PC-3 (cell line): ENCODE results near the gene ADGRF5. TPM values are rescaled to one million over a fixed set of nuclear protein-coding genes. Genes with fewer than 3 reads are reported as not detected.

Source experiments
- ATAC-seq: fragments of 200-7000 bp; cut with Tn5 transposase; 2 replicates; pipeline ENCODE4 v1.9.1; 2020; ENCODE audit warnings: mild to moderate bottlenecking, moderate library complexity
- BruUV-seq: library from RNA; stranded (reverse); fragments of 400-500 nt; replicated peaks from 2 replicates; lab custom pipeline; 2021; lab: Mats Ljungman, UMichigan
- CTCF ChIA-PET: fragments of 300-600 bp; sonication (Branson Sonifier 250); formaldehyde crosslinking; loops from one replicate; lab custom pipeline; 2022; ENCODE audit warnings: antibody characterized with exemption; lab: Charles Lee
- POLR2A ChIA-PET: fragments of 300-600 bp; sonication (Branson Sonifier 250); formaldehyde crosslinking; loops from one replicate; lab custom pipeline; 2022; ENCODE audit warnings: antibody characterized with exemption; ENCODE audit not compliant: unreplicated experiment; lab: Charles Lee
- DNase-seq: peaks from one replicate; pipeline ENCODE4 v3.0.0-alpha.2; 2015
- H2AFZ ChIP-seq: fragments of 300-600 bp; sonication (generic); 2 replicates; pipeline ENCODE4 v1.6.0; 2016; ENCODE audit warnings: antibody characterized with exemption, low read length
- H3F3A ChIP-seq: fragments of 300-600 bp; sonication (generic); one replicate; pipeline ENCODE4 v1.6.0; 2017; ENCODE audit warnings: antibody characterized with exemption, low read length, control low read depth, mild to moderate bottlenecking; ENCODE audit not compliant: unreplicated experiment
- H3K27ac ChIP-seq: fragments of 300-600 bp; sonication (generic); 2 replicates; pipeline ENCODE4 v1.5.1; 2016; ENCODE audit warnings: mild to moderate bottlenecking, low read length
- H3K27me3 ChIP-seq: fragments of 300-600 bp; sonication (generic); 2 replicates; pipeline ENCODE4 v1.6.1; 2016; ENCODE audit warnings: low read length, mixed read lengths
- H3K36me3 ChIP-seq: fragments of 300-600 bp; sonication (generic); 2 replicates; pipeline ENCODE4 v1.6.1; 2016; ENCODE audit warnings: low read depth, mixed run types, low read length, mixed read lengths
- H3K4me1 ChIP-seq: fragments of 300-600 bp; sonication (generic); 2 replicates; pipeline ENCODE4 v1.5.1; 2016; ENCODE audit warnings: low read length; ENCODE audit not compliant: insufficient read depth
- H3K4me2 ChIP-seq: fragments of 300-600 bp; sonication (generic); 2 replicates; pipeline ENCODE4 v1.6.0; 2016; ENCODE audit warnings: low read length
- H3K4me3 ChIP-seq: fragments of 300-600 bp; sonication (generic); 2 replicates; pipeline ENCODE4 v1.5.1; 2016; ENCODE audit warnings: mild to moderate bottlenecking, low read length, mixed read lengths
- H3K79me2 ChIP-seq: fragments of 300-600 bp; sonication (generic); 2 replicates; pipeline ENCODE4 v1.6.1; 2017; ENCODE audit warnings: low read length, mixed read lengths
- H3K9ac ChIP-seq: fragments of 300-600 bp; sonication (generic); 2 replicates; pipeline ENCODE4 v1.6.0; 2016; ENCODE audit warnings: mild to moderate bottlenecking, low read length
- H3K9me2 ChIP-seq: fragments of 300-600 bp; sonication (generic); replicated peaks from 2 replicates; pipeline ENCODE4 v1.6.1; 2016; ENCODE audit warnings: mixed run types, low read length, mixed read lengths
- H3K9me3 ChIP-seq: fragments of 300-600 bp; sonication (generic); 2 replicates; pipeline ENCODE4 v1.6.1; 2016; ENCODE audit warnings: low read length, mixed read lengths
- H4K20me1 ChIP-seq: fragments of 300-600 bp; sonication (generic); 2 replicates; pipeline ENCODE4 v1.6.1; 2016; ENCODE audit warnings: low read length, mixed read lengths
- EZH2 ChIP-seq: fragments of 300-600 bp; sonication (generic); IDR thresholded peaks from one replicate; pipeline ENCODE4 v1.6.1; 2017; ENCODE audit warnings: antibody characterized with exemption, mild to moderate bottlenecking, low read length; ENCODE audit not compliant: unreplicated experiment
- EZH2phosphoT487 ChIP-seq: fragments of 300-600 bp; sonication (generic); IDR thresholded peaks from 2 replicates; pipeline ENCODE4 v1.6.1; 2018; ENCODE audit warnings: mild to moderate bottlenecking, antibody characterized with exemption, low read length, borderline replicate concordance
- intact Hi-C: fragments of 100-400 bp; cut with micrococcal nuclease; formaldehyde crosslinking; loops from 2 replicates; pipeline ENCODE4 v1.9.0; 2023
- total RNA-seq: library from RNA; depleted of rRNA; stranded (reverse); fragments of >200 nt; gene quantifications from 2 replicates; pipeline ENCODE4 v1.2.3, GENCODE V29; 2014
- TF ChIP-seq, protein P1 (sequence below): fragments of 300-600 bp; sonication (generic); conservative IDR thresholded peaks from 2 replicates; pipeline ENCODE4 v1.5.1; 2017; ENCODE audit warnings: antibody characterized with exemption, low read depth, mild to moderate bottlenecking, low read length

Gene ADGRF5
- total RNA-seq, 1 experiment from 2014 or later = 1.6 TPM

DNA sequence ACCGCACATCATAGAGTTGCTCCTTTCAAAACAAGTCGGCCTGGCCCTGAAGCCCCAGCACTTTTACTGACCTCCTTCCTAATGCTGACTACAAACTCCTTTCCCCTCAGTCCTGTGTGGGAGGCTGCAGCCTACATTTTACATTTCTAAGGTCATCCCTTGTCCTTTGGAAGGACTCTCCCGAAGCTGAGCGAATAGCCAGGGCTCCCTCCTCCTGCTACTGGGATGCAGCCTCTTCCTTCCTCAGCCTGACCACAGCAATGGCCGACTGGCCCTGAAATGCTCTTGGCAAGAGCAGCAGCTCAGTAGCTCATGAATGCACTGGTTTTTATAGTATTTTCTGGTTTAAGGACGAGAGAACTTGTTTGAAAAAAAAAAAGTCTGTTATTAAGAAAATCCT, 679 bp downstream of the ADGRF5 start:
- ChIA-PET POLR2A (no interaction called here), CTCF (no interaction called here)
- ATAC-seq = no peak
- Histone ChIP-seq H2AFZ (no peak overlapping the region), H3F3A (peaks cover under 1% of the 10 kb centered on the region), H3K4me2 (no peak overlapping the region), H4K20me1 (no peaks in the 10 kb centered on the region), H3K4me1 (peaks cover 20% of the 10 kb centered on the region), H3K27ac (no peak overlapping the region), H3K9ac (no peak overlapping the region), H3K9me3 (no peaks in the 10 kb centered on the region), H3K79me2 (no peaks in the 10 kb centered on the region), H3K4me3 (no peak overlapping the region), H3K27me3 (no peaks in the 10 kb centered on the region), H3K36me3 (no peaks in the 10 kb centered on the region), H3K9me2 (no peaks in the 10 kb centered on the region)
- TF ChIP-seq EZH2phosphoT487 (no peak), EZH2 (no peak)
- TF ChIP-seq, protein P1, sequence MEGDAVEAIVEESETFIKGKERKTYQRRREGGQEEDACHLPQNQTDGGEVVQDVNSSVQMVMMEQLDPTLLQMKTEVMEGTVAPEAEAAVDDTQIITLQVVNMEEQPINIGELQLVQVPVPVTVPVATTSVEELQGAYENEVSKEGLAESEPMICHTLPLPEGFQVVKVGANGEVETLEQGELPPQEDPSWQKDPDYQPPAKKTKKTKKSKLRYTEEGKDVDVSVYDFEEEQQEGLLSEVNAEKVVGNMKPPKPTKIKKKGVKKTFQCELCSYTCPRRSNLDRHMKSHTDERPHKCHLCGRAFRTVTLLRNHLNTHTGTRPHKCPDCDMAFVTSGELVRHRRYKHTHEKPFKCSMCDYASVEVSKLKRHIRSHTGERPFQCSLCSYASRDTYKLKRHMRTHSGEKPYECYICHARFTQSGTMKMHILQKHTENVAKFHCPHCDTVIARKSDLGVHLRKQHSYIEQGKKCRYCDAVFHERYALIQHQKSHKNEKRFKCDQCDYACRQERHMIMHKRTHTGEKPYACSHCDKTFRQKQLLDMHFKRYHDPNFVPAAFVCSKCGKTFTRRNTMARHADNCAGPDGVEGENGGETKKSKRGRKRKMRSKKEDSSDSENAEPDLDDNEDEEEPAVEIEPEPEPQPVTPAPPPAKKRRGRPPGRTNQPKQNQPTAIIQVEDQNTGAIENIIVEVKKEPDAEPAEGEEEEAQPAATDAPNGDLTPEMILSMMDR = no peak
- BruUV-seq = no TSS peak
- intact Hi-C loops = no loop called here
- DNase-seq = no peak

DNA sequence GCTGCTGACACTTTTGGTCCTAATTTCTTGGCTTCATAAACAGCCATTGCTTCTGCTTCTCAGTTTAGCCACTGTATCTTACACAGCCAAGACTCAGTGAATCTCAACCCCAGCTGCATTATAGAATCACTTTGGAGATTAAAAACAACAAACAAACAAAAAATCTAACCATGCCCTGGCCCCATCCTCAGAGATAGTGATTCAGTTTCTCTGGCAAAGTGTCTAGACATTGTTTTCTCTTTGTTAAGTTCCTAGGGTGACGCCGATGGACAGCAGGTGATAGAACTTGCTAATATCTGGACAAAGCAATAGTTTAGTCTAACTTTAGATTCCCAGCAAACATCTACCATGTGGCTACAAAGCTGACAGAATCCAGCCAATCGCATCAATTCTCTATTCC, 2.9 kb downstream of the ADGRF5 start:
- ATAC-seq = no peak
- BruUV-seq = no TSS peak
- H3K27me3 ChIP-seq = no peaks in the 10 kb centered on the region
- intact Hi-C loops = no loop called here
- H3F3A ChIP-seq = no peaks in the 10 kb centered on the region
- no peak overlapping the region for H3K9ac ChIP-seq
- H3K4me1 ChIP-seq = peaks cover 13% of the 10 kb centered on the region
- H2AFZ ChIP-seq = no peak overlapping the region
- H3K27ac ChIP-seq = no peak overlapping the region
- no peaks in the 10 kb centered on the region for H3K36me3 ChIP-seq
- H4K20me1 ChIP-seq = no peaks in the 10 kb centered on the region
- DNase-seq = no peak
- no peaks in the 10 kb centered on the region for H3K9me2 ChIP-seq
- TF ChIP-seq EZH2phosphoT487 = no peak
- TF ChIP-seq EZH2 = no peak
- TF ChIP-seq, protein P1 = no peak
- ChIA-PET CTCF (no interaction called here), POLR2A (no interaction called here)
- H3K79me2 ChIP-seq = no peaks in the 10 kb centered on the region
- no peak overlapping the region for H3K4me2 ChIP-seq
- no peak overlapping the region for H3K4me3 ChIP-seq
- no peaks in the 10 kb centered on the region for H3K9me3 ChIP-seq

DNA sequence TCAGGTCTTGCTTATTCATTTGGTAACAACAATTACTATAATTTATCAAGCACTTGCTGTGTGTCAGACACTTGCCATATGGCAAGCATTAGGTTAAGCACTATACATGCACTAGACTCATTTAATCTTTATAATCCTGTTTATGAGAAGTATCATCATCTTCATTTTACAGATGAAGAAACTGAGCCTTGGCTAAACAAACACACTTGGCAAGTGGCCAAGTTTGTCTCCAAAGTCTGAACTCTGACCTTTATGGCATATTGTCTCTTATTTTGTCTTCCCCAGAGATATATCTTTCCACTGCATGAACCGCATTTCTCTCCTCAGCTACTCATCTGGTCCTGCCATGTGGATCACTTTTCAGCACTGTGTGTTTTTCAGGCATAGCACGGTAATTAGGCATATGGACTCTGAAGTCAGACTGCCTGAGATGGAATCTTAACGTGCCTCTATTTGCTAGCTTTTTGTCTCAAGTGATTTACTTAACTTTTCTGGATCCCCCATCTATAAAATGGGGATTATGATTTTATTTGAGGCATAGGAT, 4.7 kb downstream of the ADGRF5 start:
- H3K27ac ChIP-seq = no peak overlapping the region
- no peaks in the 10 kb centered on the region for H3K36me3 ChIP-seq
- TF ChIP-seq, protein P1 = no peak
- no peak for TF ChIP-seq EZH2phosphoT487
- no peak for TF ChIP-seq EZH2
- no peaks in the 10 kb centered on the region for H3K9me2 ChIP-seq
- H3K9me3 ChIP-seq = no peaks in the 10 kb centered on the region
- intact Hi-C loops = no loop called here
- H3K9ac ChIP-seq = no peak overlapping the region
- no peak overlapping the region for H2AFZ ChIP-seq
- ATAC-seq (no peak), DNase-seq (no peak)
- no peaks in the 10 kb centered on the region for H3K79me2 ChIP-seq
- ChIA-PET POLR2A (no interaction called here), CTCF (no interaction called here)
- H4K20me1 ChIP-seq = no peaks in the 10 kb centered on the region
- H3K4me2 ChIP-seq = no peak overlapping the region
- H3K27me3 ChIP-seq = no peaks in the 10 kb centered on the region
- no peak overlapping the region for H3K4me3 ChIP-seq
- no TSS peak for BruUV-seq
- peaks cover 17% of the 10 kb centered on the region for H3K4me1 ChIP-seq
- H3F3A ChIP-seq = no peaks in the 10 kb centered on the region
